ENCODE results near the gene CAMSAP2.
"Not testable (repeated sequence)": the region's sequence is repeated elsewhere in the genome, so short reads cannot be mapped to it uniquely, and the experiment has no call there.

Gene CAMSAP2

DNA sequence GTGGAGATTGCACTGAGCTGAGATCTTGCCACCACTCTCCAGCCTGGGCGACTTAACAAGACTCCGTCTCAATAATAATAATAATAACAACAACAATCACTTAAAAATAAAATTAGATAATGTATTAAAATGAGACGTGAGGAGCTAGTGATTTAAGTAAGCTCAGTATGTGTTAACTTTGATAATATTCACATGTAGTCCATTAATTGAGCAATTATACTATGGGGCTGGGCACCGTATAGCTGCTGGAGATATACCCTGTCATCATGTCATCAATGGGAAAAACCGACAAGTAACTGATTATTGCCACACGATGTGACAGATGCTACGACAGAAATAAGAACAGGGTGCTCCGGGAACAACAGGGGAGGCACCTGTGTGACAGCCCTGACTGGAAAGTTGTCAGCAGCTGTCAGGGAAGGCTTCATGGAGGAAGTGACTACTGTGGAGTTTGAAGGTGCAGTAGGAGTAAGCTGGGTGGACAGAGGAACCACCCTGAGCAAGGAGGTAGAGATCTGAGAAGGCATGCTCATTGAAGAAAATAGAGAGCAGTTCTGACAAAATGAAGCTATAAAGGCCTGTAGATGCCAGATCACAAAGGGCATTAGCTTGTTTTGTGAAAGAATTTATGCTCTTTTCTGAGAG is 924 bp upstream of the CAMSAP2 start:
- WGBS (ENCODE audit: insufficient coverage, insufficient read length): 100% methylated on average over 1 of the region's 8 CpGs
- Histone ChIP-seq H3K4me3 (ENCODE audit: low read length) (no peak overlapping the region), H3K27ac (ENCODE audit: low read length) (no peak overlapping the region), H3K27me3 (ENCODE audit: control insufficient read depth, insufficient read depth, low read length) (no peaks in the 10 kb centered on the region), H3K36me3 (ENCODE audit: control insufficient read depth, insufficient read depth, low read length) (no peaks in the 10 kb centered on the region), H3K4me1 (ENCODE audit: control insufficient read depth, insufficient read depth, low read length) (no peaks in the 10 kb centered on the region), H3K9me3 (ENCODE audit: control insufficient read depth, insufficient read depth, low read length) (no peaks in the 10 kb centered on the region)
- no peak for DNase-seq (ENCODE audit: low read depth, low spot score)

DNA sequence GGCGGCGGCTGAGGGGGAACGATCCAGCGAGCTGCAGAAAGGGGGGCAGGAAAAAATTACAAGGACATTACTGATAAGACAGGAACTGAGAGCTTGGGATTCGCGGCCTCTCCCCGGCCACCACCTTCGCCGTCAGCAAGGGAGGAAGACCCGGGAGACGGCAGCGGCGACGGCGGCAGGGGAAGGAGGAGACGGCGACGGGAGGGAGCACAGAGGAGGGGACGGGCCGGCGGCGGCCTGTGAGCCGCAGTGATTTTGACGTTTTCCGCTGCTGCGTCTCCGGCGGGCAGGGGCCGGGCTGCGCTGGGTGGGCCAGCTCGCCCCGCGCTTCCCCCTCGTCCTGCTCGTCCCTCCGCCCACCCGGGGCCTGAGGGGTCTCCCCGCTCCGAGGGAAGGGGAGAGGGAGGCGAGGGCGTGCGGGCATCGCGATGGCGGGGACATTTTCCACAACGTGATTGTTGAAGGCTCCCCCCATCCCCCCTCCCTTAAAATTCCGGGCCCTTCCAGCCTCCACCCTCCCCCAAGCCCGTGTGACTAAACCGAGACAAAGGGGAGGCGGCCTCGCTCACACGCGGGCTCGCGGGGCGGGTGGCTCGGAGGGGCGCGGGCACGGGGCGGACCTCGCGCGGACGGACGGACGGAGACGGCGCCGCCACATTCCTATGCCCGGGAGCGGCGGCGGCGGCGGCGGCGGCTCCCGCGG is 407 bp downstream of the CAMSAP2 start:
- H3K4me1 ChIP-seq (ENCODE audit: control insufficient read depth, insufficient read depth, low read length): no peaks in the 10 kb centered on the region
- no peak for DNase-seq (ENCODE audit: low read depth, low spot score)
- no CpG with 5 or more reads among the region's 80 CpGs for WGBS (ENCODE audit: insufficient coverage, insufficient read length)
- H3K27ac ChIP-seq (ENCODE audit: low read length): no peak overlapping the region
- no peaks in the 10 kb centered on the region for H3K36me3 ChIP-seq (ENCODE audit: control insufficient read depth, insufficient read depth, low read length)
- H3K27me3 ChIP-seq (ENCODE audit: control insufficient read depth, insufficient read depth, low read length): no peaks in the 10 kb centered on the region
- no peaks in the 10 kb centered on the region for H3K9me3 ChIP-seq (ENCODE audit: control insufficient read depth, insufficient read depth, low read length)
- peak overlapping the region; percentile 90 for H3K4me3 ChIP-seq (ENCODE audit: low read length)

DNA sequence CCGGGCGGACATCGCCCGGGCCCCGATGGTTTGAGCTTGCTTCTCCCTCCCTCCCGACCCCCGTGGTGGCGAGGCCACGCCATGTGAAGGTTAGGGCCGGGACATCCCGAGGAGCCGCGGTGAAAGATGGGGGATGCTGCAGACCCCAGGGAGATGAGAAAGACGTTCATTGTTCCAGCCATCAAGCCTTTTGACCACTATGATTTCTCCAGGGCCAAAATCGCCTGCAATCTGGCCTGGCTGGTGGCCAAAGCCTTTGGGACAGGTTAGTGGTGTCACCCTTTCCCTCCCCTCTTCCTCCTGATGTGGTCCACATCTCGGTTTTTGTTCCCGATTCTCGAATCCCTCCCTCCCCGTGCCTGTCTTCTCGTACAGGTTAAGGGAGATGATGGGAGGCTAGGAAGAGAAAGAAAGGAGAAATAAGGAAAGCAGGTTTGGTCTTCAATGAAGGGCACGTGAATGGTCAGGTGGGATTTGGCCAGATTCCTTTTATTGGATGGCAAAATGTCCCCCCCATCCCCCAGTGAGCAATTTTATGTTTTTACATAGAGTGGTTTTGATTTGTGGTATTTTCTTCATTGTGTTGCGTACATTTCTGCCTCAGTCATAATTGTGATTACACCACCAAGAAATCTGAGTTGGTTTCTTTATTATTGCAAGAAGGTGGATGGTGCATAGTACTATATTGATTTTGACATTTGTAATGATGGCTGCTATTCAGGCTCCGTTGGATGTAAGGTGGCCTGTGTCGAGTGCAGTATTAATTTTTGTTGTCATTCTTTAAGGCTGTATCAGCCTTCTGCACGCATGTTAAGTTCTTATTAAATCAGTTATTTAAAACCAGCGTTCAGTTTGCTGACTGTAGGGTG is 1.2 kb downstream of the CAMSAP2 start:
- Histone ChIP-seq H3K27ac (ENCODE audit: low read length) (no peak overlapping the region), H3K4me3 (ENCODE audit: low read length) (peak overlapping the region; percentile 90), H3K4me1 (ENCODE audit: control insufficient read depth, insufficient read depth, low read length) (no peaks in the 10 kb centered on the region), H3K36me3 (ENCODE audit: control insufficient read depth, insufficient read depth, low read length) (no peaks in the 10 kb centered on the region), H3K9me3 (ENCODE audit: control insufficient read depth, insufficient read depth, low read length) (no peaks in the 10 kb centered on the region), H3K27me3 (ENCODE audit: control insufficient read depth, insufficient read depth, low read length) (no peaks in the 10 kb centered on the region)
- DNase-seq (ENCODE audit: low read depth, low spot score): no peak
- no CpG with 5 or more reads among the region's 26 CpGs for WGBS (ENCODE audit: insufficient coverage, insufficient read length)

DNA sequence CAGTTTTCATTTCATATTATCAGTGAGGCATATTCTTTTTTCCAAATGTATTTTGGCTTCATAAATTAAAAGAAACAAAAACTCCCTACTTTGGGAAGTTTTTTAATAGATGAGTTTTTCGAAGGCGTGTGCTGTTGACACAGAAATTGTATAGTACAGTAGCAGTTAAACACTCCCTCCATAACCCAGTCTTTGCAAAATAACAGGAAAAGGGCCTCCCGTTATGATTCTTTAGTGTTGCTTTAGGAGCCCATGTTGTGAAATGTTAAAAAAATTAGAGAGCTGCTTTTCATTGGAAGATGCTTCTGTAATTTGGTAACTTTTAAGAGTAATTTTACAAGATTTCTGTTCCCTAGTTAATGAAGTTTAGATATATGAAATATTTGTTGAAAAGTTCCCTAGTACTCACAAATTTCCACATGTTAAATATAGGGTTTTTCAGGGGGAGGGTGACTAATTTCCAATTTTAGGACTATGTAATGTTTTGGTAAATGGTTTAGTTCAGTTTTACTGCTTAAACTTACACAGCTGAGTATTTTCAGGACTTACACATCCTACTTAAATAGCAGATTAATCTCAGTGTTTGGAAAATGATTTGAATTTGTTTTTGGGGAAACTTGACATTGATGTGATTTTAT is 2.0 kb downstream of the CAMSAP2 start:
- Histone ChIP-seq H3K36me3 (ENCODE audit: control insufficient read depth, insufficient read depth, low read length) (no peaks in the 10 kb centered on the region), H3K27me3 (ENCODE audit: control insufficient read depth, insufficient read depth, low read length) (no peaks in the 10 kb centered on the region), H3K9me3 (ENCODE audit: control insufficient read depth, insufficient read depth, low read length) (no peaks in the 10 kb centered on the region), H3K4me3 (ENCODE audit: low read length) (peak overlapping the region; percentile 90; the same call in 1 of the 2 replicates), H3K27ac (ENCODE audit: low read length) (no peak overlapping the region), H3K4me1 (ENCODE audit: control insufficient read depth, insufficient read depth, low read length) (no peaks in the 10 kb centered on the region)
- DNase-seq (ENCODE audit: low read depth, low spot score): no peak
- no CpG with 5 or more reads among the region's 3 CpGs for WGBS (ENCODE audit: insufficient coverage, insufficient read length)

DNA sequence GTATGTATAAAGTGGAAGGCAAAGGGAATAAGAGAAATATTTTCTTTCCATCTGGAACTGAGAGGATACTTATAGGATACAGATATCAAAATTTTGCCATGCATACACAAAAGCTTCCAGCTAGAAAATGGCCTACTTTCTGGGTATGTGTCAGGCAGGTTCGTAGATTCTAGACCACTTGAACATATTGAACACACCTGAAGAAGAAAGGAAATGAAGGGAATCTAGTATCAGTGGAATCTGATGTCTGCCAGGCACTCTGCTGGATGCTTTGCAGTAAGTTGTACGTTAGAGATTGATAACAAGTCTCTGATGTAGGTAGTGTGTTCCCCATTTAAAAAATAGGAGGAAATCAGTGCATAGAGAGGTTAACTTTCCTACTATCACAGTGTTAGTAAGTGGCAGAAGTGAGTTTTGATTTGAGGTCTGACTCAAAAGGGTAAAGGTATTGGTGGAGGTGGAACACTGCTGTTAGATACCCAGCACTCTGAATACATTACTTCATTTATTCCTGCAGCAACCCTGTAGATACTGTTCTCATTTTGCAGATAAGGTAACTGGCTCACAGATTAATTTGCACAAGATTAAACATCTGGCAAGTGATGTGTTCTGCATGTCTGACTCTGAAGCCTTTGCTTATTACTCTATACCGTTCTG is 3.0 kb downstream of the CAMSAP2 start:
- Histone ChIP-seq H3K27ac (ENCODE audit: low read length) (no peak overlapping the region), H3K4me1 (ENCODE audit: control insufficient read depth, insufficient read depth, low read length) (no peaks in the 10 kb centered on the region), H3K9me3 (ENCODE audit: control insufficient read depth, insufficient read depth, low read length) (no peaks in the 10 kb centered on the region), H3K4me3 (ENCODE audit: low read length) (no peak overlapping the region), H3K27me3 (ENCODE audit: control insufficient read depth, insufficient read depth, low read length) (no peaks in the 10 kb centered on the region), H3K36me3 (ENCODE audit: control insufficient read depth, insufficient read depth, low read length) (no peaks in the 10 kb centered on the region)
- DNase-seq (ENCODE audit: low read depth, low spot score): no peak
- WGBS (ENCODE audit: insufficient coverage, insufficient read length): no CpG with 5 or more reads among the region's 3 CpGs

DNA sequence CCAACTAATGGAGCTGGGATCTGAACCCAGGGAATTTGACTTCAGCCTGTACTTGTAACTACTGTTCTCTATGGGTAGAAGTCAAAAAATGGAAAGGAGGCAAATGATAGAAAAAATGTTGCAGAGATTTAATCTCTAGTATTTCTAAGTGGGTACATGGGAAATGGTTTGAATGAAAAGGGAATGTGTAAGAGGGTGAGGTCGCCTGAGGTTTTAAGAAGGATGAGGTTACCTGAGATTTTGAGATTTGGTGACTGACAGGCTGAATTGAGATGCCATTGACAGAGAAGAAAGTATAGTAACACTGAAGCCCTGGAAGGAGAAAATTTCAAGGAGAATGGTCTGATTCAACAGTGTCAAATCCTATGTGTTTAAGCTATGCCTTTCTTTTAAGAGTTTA is 5.5 kb downstream of the CAMSAP2 start:
- H3K36me3 ChIP-seq (ENCODE audit: control insufficient read depth, insufficient read depth, low read length): no peaks in the 10 kb centered on the region
- H3K27ac ChIP-seq (ENCODE audit: low read length): no peak overlapping the region
- H3K9me3 ChIP-seq (ENCODE audit: control insufficient read depth, insufficient read depth, low read length): no peaks in the 10 kb centered on the region
- H3K27me3 ChIP-seq (ENCODE audit: control insufficient read depth, insufficient read depth, low read length): no peaks in the 10 kb centered on the region
- no peak overlapping the region for H3K4me3 ChIP-seq (ENCODE audit: low read length)
- DNase-seq (ENCODE audit: low read depth, low spot score): no peak
- H3K4me1 ChIP-seq (ENCODE audit: control insufficient read depth, insufficient read depth, low read length): no peaks in the 10 kb centered on the region
- WGBS (ENCODE audit: insufficient coverage, insufficient read length): 100% methylated on average over 1 of the region's 1 CpG

DNA sequence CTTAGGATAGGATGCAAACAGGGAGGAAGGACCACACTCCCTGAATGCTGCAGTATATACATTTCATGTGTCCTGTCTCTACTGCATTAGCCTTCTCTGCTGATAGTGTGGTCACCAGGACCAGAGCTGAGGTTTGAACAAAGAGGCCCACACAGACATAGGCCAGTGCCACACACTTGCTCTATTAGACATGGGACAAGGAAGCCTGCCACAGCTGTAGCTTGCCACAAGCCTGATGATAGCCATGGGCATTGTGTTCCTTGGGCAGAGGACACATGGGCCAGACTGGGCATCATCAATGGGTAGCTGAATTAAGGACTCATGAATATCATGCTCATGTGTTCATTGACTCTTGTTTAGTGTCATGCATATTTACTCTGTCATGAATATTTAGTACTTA is 10.4 kb downstream of the CAMSAP2 start:
- no peak for DNase-seq (ENCODE audit: low read depth, low spot score)

DNA sequence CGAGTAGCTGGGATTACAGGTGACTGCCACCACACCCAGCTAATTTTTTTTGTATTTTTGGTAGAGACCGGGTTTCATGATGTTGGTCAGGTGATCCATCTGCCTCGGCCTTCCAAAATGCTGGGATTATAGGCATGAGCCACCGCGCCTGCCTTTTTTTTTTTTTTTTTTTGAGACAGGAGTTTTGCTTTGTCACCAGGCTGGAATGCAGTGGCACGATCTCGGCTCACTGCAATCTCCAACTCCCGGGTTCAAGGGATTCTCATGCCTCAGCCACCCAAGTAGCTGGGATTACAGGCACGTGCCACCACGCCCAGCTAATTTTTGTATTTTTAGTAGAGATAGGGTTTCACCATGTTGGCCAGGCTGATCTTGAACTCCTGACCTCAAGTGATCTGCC is 12.1 kb downstream of the CAMSAP2 start:
- H3K27me3 ChIP-seq (ENCODE audit: control insufficient read depth, insufficient read depth, low read length); H3K4me3 ChIP-seq (ENCODE audit: low read length); DNase-seq (ENCODE audit: low read depth, low spot score); H3K36me3 ChIP-seq (ENCODE audit: control insufficient read depth, insufficient read depth, low read length); H3K27ac ChIP-seq (ENCODE audit: low read length); H3K4me1 ChIP-seq (ENCODE audit: control insufficient read depth, insufficient read depth, low read length); H3K9me3 ChIP-seq (ENCODE audit: control insufficient read depth, insufficient read depth, low read length): not testable (repeated sequence)
- WGBS (ENCODE audit: insufficient coverage, insufficient read length): no CpG with 5 or more reads among the region's 10 CpGs

More for the DNA sequence above, 10.4 kb downstream of the CAMSAP2 start:
- Histone ChIP-seq H3K4me1 (ENCODE audit: control insufficient read depth, insufficient read depth, low read length) (no peaks in the 10 kb centered on the region), H3K36me3 (ENCODE audit: control insufficient read depth, insufficient read depth, low read length) (no peaks in the 10 kb centered on the region), H3K4me3 (ENCODE audit: low read length) (no peak overlapping the region), H3K9me3 (ENCODE audit: control insufficient read depth, insufficient read depth, low read length) (no peaks in the 10 kb centered on the region), H3K27me3 (ENCODE audit: control insufficient read depth, insufficient read depth, low read length) (no peaks in the 10 kb centered on the region), H3K27ac (ENCODE audit: low read length) (no peak overlapping the region)

DNA sequence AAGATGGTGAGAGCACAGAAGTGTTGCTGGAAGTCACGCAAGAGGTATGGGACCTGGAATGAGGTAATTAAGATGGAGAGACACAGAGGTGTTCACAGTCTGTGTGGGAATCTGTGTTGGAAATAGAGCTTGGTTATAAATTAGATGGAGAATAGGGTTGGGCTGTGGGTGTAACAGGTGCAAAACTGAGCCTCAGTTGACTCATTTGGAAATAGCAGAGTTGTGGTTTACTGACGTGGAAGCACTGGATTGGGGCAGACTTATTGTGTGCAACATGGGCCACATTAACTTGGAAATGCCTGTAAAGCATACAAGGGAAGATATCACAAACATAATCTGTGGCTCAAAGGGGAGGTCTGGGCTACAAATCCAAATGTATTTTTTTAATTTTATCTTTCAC is 13.0 kb downstream of the CAMSAP2 start:
- DNase-seq (ENCODE audit: low read depth, low spot score): no peak
- H3K9me3 ChIP-seq (ENCODE audit: control insufficient read depth, insufficient read depth, low read length): no peaks in the 10 kb centered on the region
- no peaks in the 10 kb centered on the region for H3K36me3 ChIP-seq (ENCODE audit: control insufficient read depth, insufficient read depth, low read length)
- H3K4me1 ChIP-seq (ENCODE audit: control insufficient read depth, insufficient read depth, low read length): no peaks in the 10 kb centered on the region
- WGBS (ENCODE audit: insufficient coverage, insufficient read length): no CpG with 5 or more reads among the region's 2 CpGs
- no peaks in the 10 kb centered on the region for H3K27me3 ChIP-seq (ENCODE audit: control insufficient read depth, insufficient read depth, low read length)
- no peak overlapping the region for H3K4me3 ChIP-seq (ENCODE audit: low read length)
- no peak overlapping the region for H3K27ac ChIP-seq (ENCODE audit: low read length)

DNA sequence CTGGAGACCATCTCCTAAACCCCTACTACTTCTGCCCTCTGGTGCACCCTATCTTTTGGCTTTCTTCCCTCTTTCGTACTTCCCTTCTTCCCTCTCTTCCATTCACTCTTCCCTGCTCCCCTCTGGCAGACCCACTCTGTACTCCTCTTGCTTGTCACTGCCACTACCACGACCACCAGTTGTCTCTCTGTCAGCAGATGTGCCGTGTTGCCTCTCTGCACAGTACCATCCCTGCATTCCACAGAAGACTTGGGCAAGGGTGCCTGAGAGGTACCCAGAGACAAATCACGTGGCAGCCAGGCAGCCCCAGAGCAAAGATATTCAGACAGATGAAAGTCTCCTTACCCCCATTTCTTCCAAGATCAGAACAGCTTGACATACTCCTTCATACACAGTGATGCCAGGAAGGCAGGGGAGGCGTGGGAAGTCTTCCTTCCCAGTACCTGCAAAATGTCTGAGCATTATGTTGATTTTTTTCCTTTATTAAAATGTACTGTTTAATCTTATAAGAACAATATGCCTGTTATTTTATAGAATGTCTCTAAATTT is 15.0 kb downstream of the CAMSAP2 start:
- H3K36me3 ChIP-seq (ENCODE audit: control insufficient read depth, insufficient read depth, low read length): no peaks in the 10 kb centered on the region
- H3K27me3 ChIP-seq (ENCODE audit: control insufficient read depth, insufficient read depth, low read length): no peaks in the 10 kb centered on the region
- no peaks in the 10 kb centered on the region for H3K9me3 ChIP-seq (ENCODE audit: control insufficient read depth, insufficient read depth, low read length)
- no peaks in the 10 kb centered on the region for H3K4me1 ChIP-seq (ENCODE audit: control insufficient read depth, insufficient read depth, low read length)
- no peak overlapping the region for H3K4me3 ChIP-seq (ENCODE audit: low read length)
- no peak for DNase-seq (ENCODE audit: low read depth, low spot score)
- no CpG with 5 or more reads among the region's 5 CpGs for WGBS (ENCODE audit: insufficient coverage, insufficient read length)
- H3K27ac ChIP-seq (ENCODE audit: low read length): no peak overlapping the region

Measured in iPS DF 6.9 (cell line).